HT1080 (cell line): Measurements from ENCODE around the gene LRRC1. TPM values are rescaled to one million over a fixed set of nuclear protein-coding genes. Genes with fewer than 3 reads are reported as not detected.

Source experiments
- DNase-seq: peaks from one replicate; pipeline ENCODE4 v3.0.0-alpha.2; 2015; ENCODE audit warnings: low read depth
- total RNA-seq: library from RNA; depleted of rRNA; stranded (reverse); fragments of >200 nt; shearing (Covaris generic); gene quantifications from 2 replicates; pipeline ENCODE4 v1.2.3, GENCODE V29; 2014

Gene LRRC1
- total RNA-seq, 1 experiment from 2014 or later, result 6.1 TPM

GRCh38 chr6:53878808-53879207, 84.0 kb downstream of the LRRC1 start:
- no peak for DNase-seq

- no peak for DNase-seq
These were observed 84.8 kb downstream of the LRRC1 start for GRCh38 chr6:53879608-53880007.

- no peak for DNase-seq
These were observed 92.5 kb downstream of the LRRC1 start for GRCh38 chr6:53887316-53887715.

- no peak for DNase-seq
These were observed 94.1 kb downstream of the LRRC1 start for GRCh38 chr6:53888931-53889330.

- no peak for DNase-seq
These were observed 94.6 kb downstream of the LRRC1 start for GRCh38 chr6:53889365-53889764.

- DNase-seq, result no peak
These were observed 97.9 kb downstream of the LRRC1 start for GRCh38 chr6:53892707-53893106.

- peak; percentile 71 for DNase-seq
These were observed 99.3 kb downstream of the LRRC1 start for GRCh38 chr6:53894091-53894490.

GRCh38 chr6:53896196-53896595, 101.4 kb downstream of the LRRC1 start:
- no peak for DNase-seq

GRCh38 chr6:53898026-53898795, 103.4 kb downstream of the LRRC1 start:
- no peak for DNase-seq

GRCh38 chr6:53899512-53899911, 104.7 kb downstream of the LRRC1 start:
- DNase-seq, result no peak

- no peak for DNase-seq
These were observed 108.6 kb downstream of the LRRC1 start for GRCh38 chr6:53903357-53903756.

GRCh38 chr6:53906103-53906502, 111.3 kb downstream of the LRRC1 start:
- no peak for DNase-seq

GRCh38 chr6:53906842-53907241, 112.0 kb downstream of the LRRC1 start:
- DNase-seq, result no peak

GRCh38 chr6:53910834-53911233, 116.0 kb downstream of the LRRC1 start:
- DNase-seq, result no peak

- no peak for DNase-seq
These were observed 117.9 kb downstream of the LRRC1 start for GRCh38 chr6:53912661-53913060.

GRCh38 chr6:53913286-53913685, 118.5 kb downstream of the LRRC1 start:
- no peak for DNase-seq

GRCh38 chr6:53915026-53915691, 120.4 kb downstream of the LRRC1 start:
- no peak for DNase-seq

GRCh38 chr6:53916804-53917463, 122.1 kb downstream of the LRRC1 start:
- no peak for DNase-seq

- no peak for DNase-seq
These were observed 122.6 kb downstream of the LRRC1 start for GRCh38 chr6:53917464-53917842.

- no peak for DNase-seq
These were observed 124.2 kb downstream of the LRRC1 start for GRCh38 chr6:53918854-53919510.

- DNase-seq, result no peak
These were observed 125.1 kb downstream of the LRRC1 start for GRCh38 chr6:53919881-53920360.

- DNase-seq, result no peak
These were observed 126.1 kb downstream of the LRRC1 start for GRCh38 chr6:53920881-53921280.
